Activated CD4-positive, CD25-positive, alpha-beta regulatory T cell treated with anti-CD3 and anti-CD28 coated beads, Interleukin-2, amount 50 U/mL, for 24 hours (primary cell): Measurements from ENCODE around the gene TLR10.

Experiments used
- ATAC-seq, 2 donors: fragments of 150-1000 bp; cut with Tn5 transposase; one replicate each; pipeline ENCODE4 v1.10.0; 2021; ENCODE audit warnings: mild to moderate bottlenecking in 1 of 2, moderate library complexity in 1 of 2

Gene TLR10

GRCh38 chr4:38728631-38729141 lies 54.1 kb downstream of the TLR10 start:
- no peak for ATAC-seq

DNA sequence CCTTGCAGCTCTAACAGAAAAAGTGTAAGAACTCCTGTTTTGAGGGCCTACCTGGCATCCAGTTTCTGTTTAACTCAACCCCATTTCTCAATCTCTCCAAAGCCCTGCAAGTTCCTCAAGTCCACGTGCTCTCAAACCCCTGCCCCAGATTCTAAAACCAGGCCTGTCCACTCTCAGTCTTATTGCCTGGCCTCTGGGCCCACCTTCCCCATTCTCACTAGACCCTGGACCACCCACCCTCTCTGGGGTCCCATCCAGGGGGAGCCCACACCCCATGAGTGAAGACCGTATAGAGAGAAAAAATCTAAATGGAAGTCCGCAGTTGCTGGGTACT lies 58.3 kb downstream of the TLR10 start:
- no peak for ATAC-seq

DNA sequence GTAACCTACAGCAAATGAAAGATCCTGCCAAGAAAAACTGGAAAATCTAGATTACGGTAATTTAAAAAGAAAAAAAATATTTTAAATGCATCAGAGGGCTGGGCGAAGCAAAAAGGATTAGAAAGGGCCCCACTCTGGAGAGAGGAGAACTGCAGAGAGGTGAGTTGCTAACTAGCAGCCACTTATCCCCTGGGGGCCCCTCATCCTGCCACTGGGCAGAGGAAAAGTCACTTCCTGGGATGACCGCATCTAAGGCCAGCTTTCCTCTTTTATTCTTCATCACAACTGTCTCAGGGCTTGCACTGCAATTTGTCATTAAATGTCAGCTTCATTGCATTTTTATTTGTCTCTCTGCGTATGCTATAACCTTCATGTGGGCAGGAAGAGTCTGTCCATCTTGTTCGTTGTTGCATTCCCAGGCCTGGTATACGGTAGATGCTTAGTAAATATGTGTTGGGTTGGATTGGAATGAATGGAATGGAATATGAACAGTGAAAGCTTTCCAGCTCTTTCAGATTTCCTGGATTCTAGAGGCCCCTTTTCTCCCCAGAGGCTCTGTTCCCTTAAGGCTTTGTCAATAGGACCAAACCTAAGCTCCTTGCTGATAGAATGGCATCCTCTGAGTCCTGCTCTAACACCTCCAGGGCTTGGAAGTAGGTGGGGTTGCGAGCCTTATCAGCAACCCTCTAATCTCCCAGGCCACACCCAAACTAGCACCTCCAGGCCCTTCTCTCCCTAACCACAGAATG lies 58.9 kb downstream of the TLR10 start:
- no peak for ATAC-seq

- no peak for ATAC-seq
Measured at GRCh38 chr4:38723114-38723513, 59.7 kb downstream of the TLR10 start.
